Uterus (tissue), 2 donors: ENCODE data around the gene RBM12.

Experiments
- POLR2A ChIP-seq, 2 donors: fragments of 450-650 bp; IDR thresholded peaks; one replicate each; pipeline ENCODE4 v1.6.1; 2016; ENCODE audit warnings: antibody characterized with exemption in 2 of 2, mild to moderate bottlenecking in 1 of 2, moderate library complexity in 1 of 2
- TF ChIP-seq, protein P1 (sequence below), 4 experiments: fragments of 200-600 bp in 2 of 4; fragments of 450-650 bp in 2 of 4; sonication (generic) in 2 of 4; IDR thresholded peaks; one replicate each; pipeline ENCODE4 v1.5.1; 2016 to 2019; ENCODE audit warnings: antibody characterized with exemption in 4 of 4, mild to moderate bottlenecking in 2 of 4, moderate library complexity in 1 of 4

DNA sequence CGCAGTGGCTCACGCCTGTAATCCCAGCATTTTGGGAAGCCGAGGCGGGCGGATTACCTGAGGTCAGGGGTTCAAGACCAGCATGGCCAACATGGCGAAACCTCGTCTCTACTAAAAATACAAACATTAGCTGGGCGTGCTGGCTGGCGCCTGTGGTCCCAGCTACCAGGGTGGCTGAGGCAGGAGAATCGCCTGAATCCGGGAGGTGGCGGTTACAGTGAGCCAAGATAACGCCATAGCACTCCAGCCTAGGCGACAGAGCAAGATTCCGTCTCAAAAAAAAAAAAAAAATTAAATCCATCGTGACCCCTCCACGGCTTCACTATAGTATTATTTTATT is 1.2 kb upstream of the RBM12 start:
- TF ChIP-seq, protein P1, sequence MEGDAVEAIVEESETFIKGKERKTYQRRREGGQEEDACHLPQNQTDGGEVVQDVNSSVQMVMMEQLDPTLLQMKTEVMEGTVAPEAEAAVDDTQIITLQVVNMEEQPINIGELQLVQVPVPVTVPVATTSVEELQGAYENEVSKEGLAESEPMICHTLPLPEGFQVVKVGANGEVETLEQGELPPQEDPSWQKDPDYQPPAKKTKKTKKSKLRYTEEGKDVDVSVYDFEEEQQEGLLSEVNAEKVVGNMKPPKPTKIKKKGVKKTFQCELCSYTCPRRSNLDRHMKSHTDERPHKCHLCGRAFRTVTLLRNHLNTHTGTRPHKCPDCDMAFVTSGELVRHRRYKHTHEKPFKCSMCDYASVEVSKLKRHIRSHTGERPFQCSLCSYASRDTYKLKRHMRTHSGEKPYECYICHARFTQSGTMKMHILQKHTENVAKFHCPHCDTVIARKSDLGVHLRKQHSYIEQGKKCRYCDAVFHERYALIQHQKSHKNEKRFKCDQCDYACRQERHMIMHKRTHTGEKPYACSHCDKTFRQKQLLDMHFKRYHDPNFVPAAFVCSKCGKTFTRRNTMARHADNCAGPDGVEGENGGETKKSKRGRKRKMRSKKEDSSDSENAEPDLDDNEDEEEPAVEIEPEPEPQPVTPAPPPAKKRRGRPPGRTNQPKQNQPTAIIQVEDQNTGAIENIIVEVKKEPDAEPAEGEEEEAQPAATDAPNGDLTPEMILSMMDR (IDR thresholded peaks at IDR 0.05): no peak
- TF ChIP-seq POLR2A (IDR thresholded peaks at IDR 0.05): no peak
